IMR-90 (cell line): ENCODE data around the gene DGLUCY. TPM values are rescaled to one million over a fixed set of nuclear protein-coding genes. Genes with fewer than 3 reads are reported as not detected.
A peak's percentile ranks its signal among the peaks of the same experiment; 100 is the strongest.

ENCODE experiments used
- ATAC-seq: fragments of 200-7000 bp; cut with Tn5 transposase; 2 replicates; pipeline ENCODE4 v1.9.1; 2020; ENCODE audit warnings: low read depth, mild to moderate bottlenecking, moderate library complexity
- BruUV-seq: library from RNA; stranded (reverse); fragments of 400-500 nt; replicated peaks from 2 replicates; lab custom pipeline; 2021; lab: Mats Ljungman, UMichigan
- CTCF ChIA-PET: fragments of 300-600 bp; formaldehyde crosslinking; extraction: SDS; loops from one replicate; lab custom pipeline; 2021; ENCODE audit warnings: antibody characterized with exemption; lab: Yijun Ruan, JAX
- POLR2A ChIA-PET: fragments of 300-600 bp; sonication (Branson Sonifier 250); formaldehyde crosslinking; loops from one replicate; lab custom pipeline; 2022; ENCODE audit warnings: antibody characterized with exemption; ENCODE audit not compliant: unreplicated experiment; lab: Charles Lee
- DNase-seq: peaks from one replicate; pipeline ENCODE4 v3.0.0; 2013
- H2AFZ ChIP-seq: replicated peaks from 2 replicates; pipeline ENCODE3; 2013; ENCODE audit warnings: low read length, mild to moderate bottlenecking; ENCODE audit not compliant: poor library complexity
- H2AK5ac ChIP-seq: 2 replicates; pipeline ENCODE4 v1.6.1; 2013; ENCODE audit warnings: low read depth, low read length, inconsistent platforms
- H2AK9ac ChIP-seq: replicated peaks from 2 replicates; pipeline ENCODE3; 2013; ENCODE audit warnings: mild to moderate bottlenecking, low read depth, low read length, moderate library complexity; ENCODE audit not compliant: poor library complexity
- H2BK120ac ChIP-seq: 2 replicates; pipeline ENCODE4 v1.6.1; 2013; ENCODE audit warnings: low read depth, low read length, inconsistent platforms
- H2BK15ac ChIP-seq: 3 replicates; pipeline ENCODE4 v1.6.1; 2013; ENCODE audit warnings: low read depth, low read length, inconsistent platforms
- H2BK20ac ChIP-seq: 2 replicates; pipeline ENCODE4 v1.6.1; 2013; ENCODE audit warnings: low read depth, mild to moderate bottlenecking, inconsistent platforms, low read length, moderate library complexity
- H2BK5ac ChIP-seq: 2 replicates; pipeline ENCODE4 v1.6.1; 2013; ENCODE audit warnings: mild to moderate bottlenecking, low read depth, low read length, inconsistent platforms; ENCODE audit not compliant: poor library complexity, severe bottlenecking
- H3K14ac ChIP-seq: replicated peaks from 2 replicates; pipeline ENCODE4 v1.6.1; 2013; ENCODE audit warnings: low read depth, low read length, inconsistent platforms
- H3K18ac ChIP-seq: 2 replicates; pipeline ENCODE4 v1.6.1; 2013; ENCODE audit warnings: low read depth, low read length, control low read depth
- H3K23ac ChIP-seq: 2 replicates; pipeline ENCODE4 v1.6.1; 2013; ENCODE audit warnings: low read depth, low read length, inconsistent platforms
- H3K27ac ChIP-seq: 2 replicates; pipeline ENCODE4 v1.5.1; 2013; ENCODE audit warnings: mild to moderate bottlenecking, control low read depth, low read length; ENCODE audit not compliant: insufficient read depth
- H3K27me3 ChIP-seq: 2 replicates; pipeline ENCODE4 v1.6.1; 2013; ENCODE audit warnings: low read length; ENCODE audit not compliant: control insufficient read depth, insufficient read depth
- H3K36me3 ChIP-seq: 2 replicates; pipeline ENCODE4 v1.6.1; 2013; ENCODE audit warnings: low read length, mixed read lengths; ENCODE audit not compliant: control insufficient read depth, insufficient read depth
- H3K4ac ChIP-seq: 2 replicates; pipeline ENCODE4 v1.6.1; 2013; ENCODE audit warnings: low read depth, low read length, inconsistent platforms
- H3K4me1 ChIP-seq: 2 replicates; pipeline ENCODE4 v1.6.1; 2013; ENCODE audit warnings: low read length, mixed read lengths; ENCODE audit not compliant: control insufficient read depth, insufficient read depth
- H3K4me2 ChIP-seq: 2 replicates; pipeline ENCODE4 v1.6.1; 2013; ENCODE audit warnings: low read depth, mild to moderate bottlenecking, control low read depth, low read length, moderate library complexity
- H3K4me3 ChIP-seq: 2 replicates; pipeline ENCODE4 v1.5.1; 2013; ENCODE audit warnings: low read depth, mild to moderate bottlenecking, control low read depth, low read length, moderate library complexity; ENCODE audit not compliant: insufficient read depth
- H3K56ac ChIP-seq: 2 replicates; pipeline ENCODE4 v1.6.1; 2013; ENCODE audit warnings: low read length, inconsistent platforms; ENCODE audit not compliant: insufficient read depth; ENCODE audit errors: extremely low read depth
- H3K79me1 ChIP-seq, 2 experiments: 2 replicates each; pipeline ENCODE4 v1.6.1; 2013; ENCODE audit warnings: low read length in 2 of 2, inconsistent platforms in 1 of 2, low read depth in 1 of 2
- H3K9ac ChIP-seq: 2 replicates; pipeline ENCODE4 v1.6.1; 2013; ENCODE audit warnings: low read depth, low read length, control low read depth
- H3K9me1 ChIP-seq: 2 replicates; pipeline ENCODE4 v1.6.1; 2013; ENCODE audit warnings: low read length, inconsistent platforms; ENCODE audit not compliant: insufficient read depth
- H3K9me3 ChIP-seq: 2 replicates; pipeline ENCODE4 v1.6.1; 2013; ENCODE audit warnings: low read length; ENCODE audit not compliant: control insufficient read depth, insufficient read depth
- H4K20me1 ChIP-seq: 2 replicates; pipeline ENCODE4 v1.6.1; 2013; ENCODE audit warnings: low read length, inconsistent platforms; ENCODE audit not compliant: insufficient read depth
- H4K5ac ChIP-seq: 2 replicates; pipeline ENCODE4 v1.6.1; 2013; ENCODE audit warnings: mild to moderate bottlenecking, low read depth, low read length, control low read depth
- H4K8ac ChIP-seq, 2 experiments: 2 replicates each; pipeline ENCODE4 v1.6.1; 2013; ENCODE audit warnings: low read depth in 2 of 2, low read length in 2 of 2, control low read depth in 1 of 2, inconsistent platforms in 1 of 2
- H4K91ac ChIP-seq: 2 replicates; pipeline ENCODE4 v1.6.1; 2013; ENCODE audit warnings: low read depth, low read length, inconsistent platforms; ENCODE audit not compliant: insufficient read depth
- CHD1 ChIP-seq: IDR thresholded peaks from 2 replicates; pipeline ENCODE4 v1.6.1; 2012; ENCODE audit warnings: low read depth, low read length, improper control_type of control experiment
- CTCF ChIP-seq: conservative IDR thresholded peaks from 2 replicates; pipeline ENCODE4 v1.5.1; 2012; ENCODE audit warnings: mild to moderate bottlenecking, low read depth, low read length, improper control_type of control experiment
- ELK1 ChIP-seq: fragments of 150-350 bp; IDR thresholded peaks from 2 replicates; pipeline ENCODE4 v1.6.1; 2016; ENCODE audit warnings: low read depth, mild to moderate bottlenecking, low read length, moderate library complexity, borderline replicate concordance
- MAFK ChIP-seq: IDR thresholded peaks from 2 replicates; pipeline ENCODE4 v1.6.1; 2012; ENCODE audit warnings: low read depth, low read length, improper control_type of control experiment
- MAZ ChIP-seq: IDR thresholded peaks from 2 replicates; pipeline ENCODE4 v1.6.1; 2012; ENCODE audit warnings: low read depth, mild to moderate bottlenecking, low read length, improper control_type of control experiment, moderate library complexity, borderline replicate concordance
- POLR2A ChIP-seq: IDR thresholded peaks from 2 replicates; pipeline ENCODE4 v1.6.1; 2012; ENCODE audit warnings: mild to moderate bottlenecking, low read depth, low read length
- RAD21 ChIP-seq: IDR thresholded peaks from 2 replicates; pipeline ENCODE4 v1.6.1; 2012; ENCODE audit warnings: low read length, improper control_type of control experiment
- RFX5 ChIP-seq: IDR thresholded peaks from 2 replicates; pipeline ENCODE4 v1.8.0; 2012; ENCODE audit warnings: low read depth, mild to moderate bottlenecking, low read length, moderate library complexity
- SMC3 ChIP-seq: fragments of 150-350 bp; IDR thresholded peaks from 2 replicates; pipeline ENCODE4 v1.6.1; 2016; ENCODE audit warnings: low read depth, mild to moderate bottlenecking, antibody characterized with exemption, low read length, moderate library complexity
- USF2 ChIP-seq: fragments of 150-350 bp; IDR thresholded peaks from 2 replicates; pipeline ENCODE4 v1.6.1; 2017; ENCODE audit warnings: mild to moderate bottlenecking, antibody characterized with exemption, low read length, low read depth
- WGBS, 2 experiments: methylation state at CpG; one replicate each; pipeline versions ENCODE4 v1.1.5 to v1.1.7; 2013; ENCODE audit warnings: missing lambda C conversion rate in 2 of 2; ENCODE audit not compliant: insufficient read length in 1 of 2; ENCODE audit errors: extremely low coverage in 2 of 2; 5-methylcytosine and 5-hydroxymethylcytosine counted together
- dilution Hi-C: fragments of 300-500 bp; cut with HindIII; formaldehyde crosslinking; loops from one replicate; pipeline ENCODE4 v1.14.3; 2018; ENCODE audit warnings: low sequenced_read_pairs; ENCODE audit not compliant: unreplicated experiment
- in situ Hi-C: fragments of 300-500 bp; cut with MboI; formaldehyde crosslinking; loops from 3 replicates; pipeline ENCODE4 v1.14.3; 2019; ENCODE audit warnings: low sequenced_read_pairs, inconsistent platforms, mixed read lengths
- intact Hi-C: fragments of 100-400 bp; cut with micrococcal nuclease; formaldehyde crosslinking; loops from 2 replicates; pipeline ENCODE4 v1.10.0; 2022
- polyA plus RNA-seq, 3 experiments: library from polyadenylated mRNA; depleted of rRNA; stranded (reverse); fragments of >200 nt; gene quantifications; 2 replicates each; pipeline ENCODE4 v1.2.3, GENCODE V29; 2012; ENCODE audit warnings: low replicate concordance in 1 of 3
- total RNA-seq: library from RNA; depleted of rRNA; stranded (reverse); fragments of >200 nt; gene quantifications from 2 replicates; pipeline ENCODE4 v1.2.3, GENCODE V29; 2012

Gene DGLUCY
- total and polyA plus RNA-seq, 2 of the 4 experiments (the other 2 are of a cell fraction) = 8.5 to 13.3 TPM

GRCh38 chr14:91173221-91173670, 59.4 kb downstream of the DGLUCY start:
- Histone ChIP-seq H3K4me1 (peaks cover 8% of the 10 kb centered on the region; the same call in 1 of the 2 replicates), H2BK120ac (no peak overlapping the region), H3K27me3 (no peaks in the 10 kb centered on the region), H2BK5ac (no peak overlapping the region), H3K27ac (no peak overlapping the region), H4K8ac (no peak overlapping the region), H3K4me3 (no peak overlapping the region), H3K23ac (no peak overlapping the region), H3K36me3 (no peaks in the 10 kb centered on the region; the same call in 1 of the 2 replicates), H3K9me1 (no peaks in the 10 kb centered on the region), H3K4ac (no peak overlapping the region), H3K14ac (no peak overlapping the region), H2BK20ac (no peak overlapping the region), H2AK5ac (peak overlapping the region; percentile 30; the same call in 1 of the 2 replicates), H3K9ac (no peak overlapping the region), H3K4me2 (no peak overlapping the region), H4K20me1 (no peaks in the 10 kb centered on the region), H2BK15ac (no peak overlapping the region), H2AK9ac (peak overlapping the region; percentile 80), H4K5ac (no peak overlapping the region), H2AFZ (peak overlapping the region; percentile 37), H3K56ac (no peak overlapping the region), H4K91ac (no peak overlapping the region), H3K9me3 (no peaks in the 10 kb centered on the region), H3K79me1 (no peaks in the 10 kb centered on the region), H3K18ac (no peak overlapping the region)
- POLR2A ChIA-PET = no interaction called here
- in situ Hi-C loops = loop anchor here (5.0 to 25.0 kb wide), 3 partner anchors 271 to 886 kb away; partner anchors contain the start of gene CALM1
- TF ChIP-seq ELK1 (no peak), RAD21 (peak; percentile 95), USF2 (no peak), CTCF (peak; percentile 93), MAZ (peak; percentile 31; the same call in 1 of the 2 replicates), CHD1 (no peak), MAFK (no peak), POLR2A (peak; percentile 37; the same call in 1 of the 2 replicates), SMC3 (peak; percentile 98), RFX5 (no peak)
- DNase-seq (peak; percentile 80), ATAC-seq (peak; percentile 70)
- no TSS peak for BruUV-seq
- intact Hi-C loops = loop anchor here (1.0 to 10.0 kb wide), 4 partner anchors 113 to 868 kb away; partner anchors contain the start of gene RPS6KA5
- 17% methylated on average over 6 of the region's 10 CpGs; no CpG with 5 or more reads in 1 of the 2 experiments for WGBS, 2 experiments
- dilution Hi-C loops = no loop called here
- CTCF ChIA-PET = interaction anchor here (0.6 to 6.5 kb wide), 40 partner anchors 11 to 1239 kb away, joined by 3 to 82 read pairs (median 5); partner anchors contain the start of gene RPS6KA5
